ENCODE data around the gene PRM3. TPM values are rescaled to one million over a fixed set of nuclear protein-coding genes. Genes with fewer than 3 reads are reported as not detected.

PRM3 gene
- total RNA-seq, 2 experiments from 2014 or later = not detected

GRCh38 chr16:11257131-11257938 lies 16.1 kb downstream of the PRM3 start:
- Histone ChIP-seq H3K27ac (ENCODE audit: low read depth in 1 of 2, low read length in 2 of 2) (no peak overlapping the region), H3K36me3 (ENCODE audit: insufficient read depth, low read length) (peaks cover 5% of the 10 kb centered on the region), H3K27me3 (ENCODE audit: control insufficient read depth in 1 of 2, insufficient read depth in 2 of 2, low read length in 2 of 2) (no peaks in the 10 kb centered on the region), H3K4me1 (ENCODE audit: insufficient read depth, low read length) (peaks cover 54% of the 10 kb centered on the region), H3K9me3 (ENCODE audit: control insufficient read depth in 1 of 2, insufficient read depth in 1 of 2, low read length in 2 of 2) (no peaks in the 10 kb centered on the region), H3K4me3 (ENCODE audit: low read length) (peak overlapping the region; percentile 96)
- no peaks in the 10 kb centered on the region for H3K27me3 Mint-ChIP-seq
- DNase-seq = peak in 12 of 14 experiments; percentile 38 to 86 (median 55)
- peak; percentile 9 for ATAC-seq (ENCODE audit: poor library complexity)
- peak overlapping the region; percentile 99 for H3K4me3 Mint-ChIP-seq
- TF ChIP-seq, protein P1, sequence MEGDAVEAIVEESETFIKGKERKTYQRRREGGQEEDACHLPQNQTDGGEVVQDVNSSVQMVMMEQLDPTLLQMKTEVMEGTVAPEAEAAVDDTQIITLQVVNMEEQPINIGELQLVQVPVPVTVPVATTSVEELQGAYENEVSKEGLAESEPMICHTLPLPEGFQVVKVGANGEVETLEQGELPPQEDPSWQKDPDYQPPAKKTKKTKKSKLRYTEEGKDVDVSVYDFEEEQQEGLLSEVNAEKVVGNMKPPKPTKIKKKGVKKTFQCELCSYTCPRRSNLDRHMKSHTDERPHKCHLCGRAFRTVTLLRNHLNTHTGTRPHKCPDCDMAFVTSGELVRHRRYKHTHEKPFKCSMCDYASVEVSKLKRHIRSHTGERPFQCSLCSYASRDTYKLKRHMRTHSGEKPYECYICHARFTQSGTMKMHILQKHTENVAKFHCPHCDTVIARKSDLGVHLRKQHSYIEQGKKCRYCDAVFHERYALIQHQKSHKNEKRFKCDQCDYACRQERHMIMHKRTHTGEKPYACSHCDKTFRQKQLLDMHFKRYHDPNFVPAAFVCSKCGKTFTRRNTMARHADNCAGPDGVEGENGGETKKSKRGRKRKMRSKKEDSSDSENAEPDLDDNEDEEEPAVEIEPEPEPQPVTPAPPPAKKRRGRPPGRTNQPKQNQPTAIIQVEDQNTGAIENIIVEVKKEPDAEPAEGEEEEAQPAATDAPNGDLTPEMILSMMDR (IDR thresholded peaks at IDR 0.05) = peak; percentile 58
- H3K9me3 Mint-ChIP-seq = no peaks in the 10 kb centered on the region
- H3K4me1 Mint-ChIP-seq (ENCODE audit: low read depth) = peaks cover 49% of the 10 kb centered on the region
- ChIA-PET POLR2A (interaction anchor here (0.6 to 8.5 kb wide), 17 partner anchors 11 to 626 kb away, joined by 3 to 195 read pairs (median 14); partner anchors contain the start of genes DEXI and TXNDC11), CTCF (interaction anchor here (0.6 to 5.6 kb wide), 11 partner anchors 31 to 485 kb away, joined by 3 to 50 read pairs (median 5); partner anchors contain the start of gene TXNDC11)
- H3K27ac Mint-ChIP-seq = peak overlapping the region; percentile 97
- intact Hi-C loops (cut with DNase I, micrococcal nuclease) = loop anchor here (1.0 to 10.0 kb wide), 8 partner anchors 40 to 657 kb away; partner anchors contain the start of genes GSPT1 (in 1 of the 2), RMI2 (in 1 of the 2) and TXNDC11 (in 1 of the 2)
- H3K36me3 Mint-ChIP-seq (ENCODE audit: low read depth) = peaks cover 25% of the 10 kb centered on the region

DNA sequence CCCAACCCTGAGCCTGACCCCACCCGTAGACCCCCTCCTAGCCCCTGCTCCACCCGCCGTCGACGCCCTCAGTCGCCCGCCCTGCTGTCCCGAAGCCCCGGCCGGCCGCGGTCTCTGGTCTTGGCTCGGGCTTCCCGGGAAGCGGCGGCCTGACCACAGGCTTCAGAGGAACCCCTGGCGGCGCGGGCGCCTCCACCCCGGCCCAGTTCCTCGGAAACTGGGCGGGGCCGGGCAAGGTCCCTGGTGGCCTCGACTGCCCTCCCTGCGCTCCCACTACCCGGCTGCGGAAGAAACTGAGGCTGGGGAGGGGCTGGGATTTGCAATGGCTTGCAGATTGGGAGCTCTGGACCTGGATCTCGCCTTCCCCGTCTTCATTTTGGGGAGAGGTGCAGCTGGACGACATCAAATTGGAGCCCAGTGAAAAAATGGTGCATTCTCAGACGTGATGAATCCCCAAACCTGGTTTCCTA lies 16.7 kb downstream of the PRM3 start:
- Histone ChIP-seq H3K27ac (ENCODE audit: low read depth in 1 of 2, low read length in 2 of 2) (peak overlapping the region; percentile 74 to 83), H3K4me3 (ENCODE audit: low read length) (peak overlapping the region; percentile 96), H3K27me3 (ENCODE audit: control insufficient read depth in 1 of 2, insufficient read depth in 2 of 2, low read length in 2 of 2) (no peaks in the 10 kb centered on the region), H3K36me3 (ENCODE audit: insufficient read depth, low read length) (peaks cover 7% of the 10 kb centered on the region), H3K4me1 (ENCODE audit: insufficient read depth, low read length) (peaks cover 60% of the 10 kb centered on the region), H3K9me3 (ENCODE audit: control insufficient read depth in 1 of 2, insufficient read depth in 1 of 2, low read length in 2 of 2) (no peaks in the 10 kb centered on the region)
- Mint-ChIP-seq H3K27ac (peak overlapping the region; percentile 97), H3K9me3 (no peaks in the 10 kb centered on the region), H3K36me3 (ENCODE audit: low read depth) (peaks cover 31% of the 10 kb centered on the region), H3K27me3 (no peaks in the 10 kb centered on the region), H3K4me3 (peak overlapping the region; percentile 99), H3K4me1 (ENCODE audit: low read depth) (peaks cover 55% of the 10 kb centered on the region)
- ATAC-seq (ENCODE audit: poor library complexity) = no peak
- intact Hi-C loops (cut with DNase I, micrococcal nuclease) = loop anchor here (1.0 to 10.0 kb wide), 9 partner anchors 41 to 658 kb away; partner anchors contain the start of genes GSPT1 (in 1 of the 2), RMI2 (in 1 of the 2) and TXNDC11 (in 1 of the 2)
- peak in 5 of 14 experiments; percentile 9 to 63 (median 27) for DNase-seq
- POLR2A ChIA-PET = interaction anchor here (0.5 to 8.5 kb wide), 39 partner anchors 9 to 540 kb away, joined by 3 to 195 read pairs (median 5); partner anchors contain the start of genes CLEC16A, DEXI, TXNDC11 and ZC3H7A
- CTCF ChIA-PET = interaction anchor here (0.6 to 5.6 kb wide), 12 partner anchors 23 to 486 kb away, joined by 3 to 50 read pairs (median 6); partner anchors contain the start of gene TXNDC11
- TF ChIP-seq, protein P1 (IDR thresholded peaks at IDR 0.05) = no peak

Measured in CD4-positive, alpha-beta T cell (primary cell).